Spleen (tissue), 11 donors: ENCODE measurements around the gene AVP. TPM values are rescaled to one million over a fixed set of nuclear protein-coding genes. Genes with fewer than 3 reads are reported as not detected.
"Not testable (repeated sequence)": the region's sequence is repeated elsewhere in the genome, so short reads cannot be mapped to it uniquely, and the experiment has no call there.

Experiments used
- DNase-seq: peaks from one replicate; pipeline ENCODE4 v3.0.0-alpha.2; 2020
- H3K27ac ChIP-seq, 8 donors: fragments of 200-600 bp; sonication (generic) in 7 of 8; 1 replicate in 4 of 8; 2 replicates in 4 of 8; pipeline versions ENCODE4 v1.5.0 to v1.8.0; 2016 to 2021; ENCODE audit warnings: inconsistent platforms in 4 of 8, mild to moderate bottlenecking in 4 of 8, moderate library complexity in 1 of 8
- H3K27me3 ChIP-seq, 7 donors: fragments of 200-600 bp; sonication (generic) in 6 of 7; replicated peaks in 1 of 7; 1 replicate in 4 of 7; 2 replicates in 3 of 7; pipeline versions ENCODE4 v1.5.0 to v1.8.0; 2016 to 2021; ENCODE audit warnings: inconsistent platforms in 3 of 7, mild to moderate bottlenecking in 1 of 7
- H3K36me3 ChIP-seq, 6 donors: fragments of 200-600 bp; sonication (generic) in 5 of 6; 1 replicate in 4 of 6; 2 replicates in 2 of 6; pipeline versions ENCODE4 v1.5.0 to v1.8.0; 2016 to 2021; ENCODE audit warnings: inconsistent platforms in 2 of 6
- H3K4me1 ChIP-seq, 6 donors: fragments of 200-600 bp; sonication (generic) in 5 of 6; 1 replicate in 3 of 6; 2 replicates in 3 of 6; pipeline versions ENCODE4 v1.5.0 to v1.8.0; 2016 to 2021; ENCODE audit warnings: inconsistent platforms in 3 of 6
- H3K4me3 ChIP-seq, 8 donors: fragments of 200-600 bp; sonication (generic) in 7 of 8; 1 replicate in 4 of 8; 2 replicates in 4 of 8; pipeline versions ENCODE4 v1.5.0 to v1.8.0; 2016 to 2021; ENCODE audit warnings: inconsistent platforms in 4 of 8, mild to moderate bottlenecking in 4 of 8, moderate library complexity in 2 of 8
- H3K9me3 ChIP-seq, 8 donors: fragments of 200-600 bp; sonication (generic) in 7 of 8; 1 replicate in 4 of 8; 2 replicates in 4 of 8; pipeline versions ENCODE4 v1.5.0 to v1.8.0; 2016 to 2021; ENCODE audit warnings: inconsistent platforms in 4 of 8
- POLR2A ChIP-seq, 3 donors: fragments of 450-650 bp; IDR thresholded peaks; one replicate each; pipeline ENCODE4 v1.5.1; 2017; ENCODE audit warnings: antibody characterized with exemption in 3 of 3, mild to moderate bottlenecking in 1 of 3
- POLR2AphosphoS5 ChIP-seq, 3 donors: sonication (generic); formaldehyde crosslinking; IDR thresholded peaks; one replicate each; pipeline ENCODE4 v1.5.1; 2017; ENCODE audit warnings: antibody characterized with exemption in 3 of 3
- WGBS, 5 donors: extraction: QIAGEN DNeasy Blood & Tissue Kit in 3 of 5; methylation state at CpG; one replicate each; pipeline versions ENCODE4 v1.1.5 to v1.1.7; 2013 to 2018; 5-methylcytosine and 5-hydroxymethylcytosine counted together
- intact Hi-C: fragments of 100-400 bp; cut with DNase I; formaldehyde crosslinking; loops from one replicate; pipeline ENCODE4 v1.15.0; 2023; ENCODE audit warnings: low total_unique reads
- polyA plus RNA-seq, 3 donors: library from polyadenylated mRNA; stranded (reverse); fragments of 200-250 nt; gene quantifications; one replicate each; pipeline ENCODE4 v1.2.1, GENCODE V29; 2013
- total RNA-seq, 7 donors: library from RNA; depleted of rRNA in 3 of 7; stranded (reverse); fragments of >200 nt in 3 of 7; fragmentation: NEBNext Ultra II Directional in 4 of 7; extraction: Animal tissue kit (Norgen Biotek cat#: 25700) in 4 of 7; gene quantifications; one replicate each; pipeline versions ENCODE4 v1.1.0 to v1.2.1, GENCODE V29; 2016 to 2021
- TF ChIP-seq, protein P1 (sequence below), 11 experiments: fragments of 200-600 bp in 7 of 11; fragments of 450-650 bp in 4 of 11; sonication (generic) in 4 of 11; IDR thresholded peaks in 8 of 11; conservative IDR thresholded peaks in 3 of 11; 1 replicate in 7 of 11; 2 replicates in 4 of 11; pipeline versions ENCODE4 v1.4.0 to v1.8.0; 2016 to 2021; ENCODE audit warnings: antibody characterized with exemption in 11 of 11, inconsistent platforms in 4 of 11, mild to moderate bottlenecking in 1 of 11
- donor health status: healthy with polysubstance abuse.
- donor health status: DM: no; HTN: no; CAD: no; lungs with moderate emphysema.
- donor health status: DM: no; HTN: no; CAD: no.
- donor health status: Bipolar disorder and iron deficiency.
- donor health status: healthy.
- donor health status: DM: no; HTN: no; CAD: no.
- donor health status: DM: yes; HTN: yes; CAD: no.

The AVP gene
- total and polyA plus RNA-seq, 10 donors, result 2.2 TPM; not detected in 9

DNA sequence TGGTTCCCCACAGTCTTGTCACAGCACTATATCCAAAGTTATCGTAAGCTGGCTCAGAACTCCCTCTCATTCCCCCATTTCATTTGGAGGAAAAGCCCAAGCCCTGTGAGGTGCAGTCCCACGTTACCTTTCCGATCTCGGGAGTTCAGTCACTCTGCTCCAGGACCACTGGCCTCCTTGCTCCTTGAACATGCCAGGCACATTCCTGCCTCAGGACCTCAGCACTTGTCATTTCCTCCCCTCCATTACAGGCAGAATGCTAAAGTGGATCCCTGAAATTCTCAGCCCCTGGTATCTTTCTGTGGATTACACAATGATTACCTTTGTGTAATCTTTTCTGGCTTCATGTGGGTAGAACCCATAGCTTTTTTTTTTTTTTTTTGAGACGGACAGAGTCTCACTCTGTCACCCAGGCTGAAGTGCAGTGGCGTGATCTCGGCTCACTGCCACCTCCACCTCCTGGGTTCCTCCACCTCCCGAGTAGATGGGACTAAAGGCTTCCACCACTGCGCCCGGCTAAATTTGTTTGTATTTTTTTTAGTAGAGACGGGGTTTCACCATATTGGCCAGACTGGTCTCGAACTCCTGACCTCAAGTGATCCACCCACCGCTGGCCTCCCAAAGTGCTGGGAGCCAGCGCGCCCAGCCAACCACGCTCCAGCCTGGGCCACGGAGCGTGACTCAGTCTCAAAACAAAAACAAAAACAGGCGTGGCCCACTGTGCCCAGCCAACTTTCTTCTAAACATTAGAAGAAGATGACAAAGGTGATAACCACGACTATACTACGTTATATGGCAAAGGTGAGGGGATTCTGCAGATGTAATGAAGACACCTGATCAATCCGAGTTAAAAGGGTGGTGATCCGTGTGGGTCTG lies 17.1 kb downstream of the AVP start:
- intact Hi-C loops, result no loop called here
- no peaks in the 10 kb centered on the region for H3K9me3 ChIP-seq
- WGBS, 5 donors, result 78 to 88% (median 82%) methylated on average over 23 of the region's 23 CpGs
- peaks cover 0 to 17% (median 14%) of the 10 kb centered on the region in 6 donors for H3K4me1 ChIP-seq
- no peaks in the 10 kb centered on the region for H3K36me3 ChIP-seq
- TF ChIP-seq POLR2AphosphoS5 (IDR thresholded peaks at IDR 0.05) (no peak), POLR2A (IDR thresholded peaks at IDR 0.05) (no peak)
- TF ChIP-seq, protein P1, sequence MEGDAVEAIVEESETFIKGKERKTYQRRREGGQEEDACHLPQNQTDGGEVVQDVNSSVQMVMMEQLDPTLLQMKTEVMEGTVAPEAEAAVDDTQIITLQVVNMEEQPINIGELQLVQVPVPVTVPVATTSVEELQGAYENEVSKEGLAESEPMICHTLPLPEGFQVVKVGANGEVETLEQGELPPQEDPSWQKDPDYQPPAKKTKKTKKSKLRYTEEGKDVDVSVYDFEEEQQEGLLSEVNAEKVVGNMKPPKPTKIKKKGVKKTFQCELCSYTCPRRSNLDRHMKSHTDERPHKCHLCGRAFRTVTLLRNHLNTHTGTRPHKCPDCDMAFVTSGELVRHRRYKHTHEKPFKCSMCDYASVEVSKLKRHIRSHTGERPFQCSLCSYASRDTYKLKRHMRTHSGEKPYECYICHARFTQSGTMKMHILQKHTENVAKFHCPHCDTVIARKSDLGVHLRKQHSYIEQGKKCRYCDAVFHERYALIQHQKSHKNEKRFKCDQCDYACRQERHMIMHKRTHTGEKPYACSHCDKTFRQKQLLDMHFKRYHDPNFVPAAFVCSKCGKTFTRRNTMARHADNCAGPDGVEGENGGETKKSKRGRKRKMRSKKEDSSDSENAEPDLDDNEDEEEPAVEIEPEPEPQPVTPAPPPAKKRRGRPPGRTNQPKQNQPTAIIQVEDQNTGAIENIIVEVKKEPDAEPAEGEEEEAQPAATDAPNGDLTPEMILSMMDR (IDR thresholded peaks at IDR 0.05 in 8 of 11, conservative IDR thresholded peaks at IDR 0.05 in 3 of 11), result no peak
- DNase-seq, result peak; percentile 21
- H3K4me3 ChIP-seq, result no peak overlapping the region
- no peak overlapping the region for H3K27ac ChIP-seq
- peaks cover 0 to 19% (median 14%) of the 10 kb centered on the region in 7 donors for H3K27me3 ChIP-seq

DNA sequence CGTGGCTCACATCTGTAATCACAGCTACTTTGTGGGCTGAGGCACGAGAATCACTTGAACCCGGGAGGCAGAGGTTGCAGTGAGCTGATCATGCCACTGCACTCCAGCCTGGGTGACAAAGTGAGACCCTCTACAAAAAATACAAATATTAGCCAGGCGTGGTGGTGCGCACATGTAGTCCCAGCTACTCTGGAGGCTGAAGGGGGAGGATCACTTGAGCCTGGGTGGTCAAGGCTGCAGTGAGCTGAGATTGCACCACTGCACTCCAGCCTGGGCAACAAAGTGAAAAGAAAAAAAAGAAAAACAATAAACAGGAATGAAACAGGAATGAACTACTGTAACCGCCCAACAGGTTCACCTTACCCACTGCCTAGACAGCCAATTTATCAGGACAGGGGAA lies 20.4 kb downstream of the AVP start:
- H3K4me3 ChIP-seq, H3K27me3 ChIP-seq, H3K9me3 ChIP-seq, intact Hi-C loops, H3K27ac ChIP-seq, H3K36me3 ChIP-seq, H3K4me1 ChIP-seq: not testable (repeated sequence)
- 74 to 85% (median 82%) methylated on average over 6 of the region's 6 CpGs for WGBS, 5 donors
- peak; percentile 30 for DNase-seq

DNA sequence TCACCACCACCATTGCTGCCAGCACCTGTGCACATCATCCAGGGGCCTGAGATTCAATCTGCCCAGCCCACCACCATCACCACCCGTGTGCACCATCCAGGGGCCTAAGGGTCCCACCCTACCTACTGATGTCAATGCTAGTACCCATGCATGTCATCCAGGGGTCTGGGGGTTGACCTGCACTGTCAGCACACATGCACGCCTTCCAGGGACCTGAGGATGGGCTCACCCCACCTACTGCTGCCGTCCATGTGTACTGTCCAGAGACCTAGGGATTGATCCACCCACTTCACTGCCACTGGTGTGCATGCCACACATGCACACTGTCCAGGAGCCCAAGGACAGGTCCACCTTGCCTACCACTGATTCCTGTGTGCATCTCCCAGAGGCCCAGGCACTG lies 25.0 kb downstream of the AVP start:
- Histone ChIP-seq H3K36me3 (no peaks in the 10 kb centered on the region), H3K4me3 (no peak overlapping the region), H3K27ac (no peak overlapping the region), H3K9me3 (no peaks in the 10 kb centered on the region), H3K4me1 (no peaks in the 10 kb centered on the region), H3K27me3 (no peaks in the 10 kb centered on the region)
- TF ChIP-seq, protein P1 (IDR thresholded peaks at IDR 0.05 in 8 of 11, conservative IDR thresholded peaks at IDR 0.05 in 3 of 11), result no peak
- TF ChIP-seq POLR2AphosphoS5 (IDR thresholded peaks at IDR 0.05) (no peak), POLR2A (IDR thresholded peaks at IDR 0.05) (no peak)
- intact Hi-C loops, result loop anchor here (10.0 kb wide), 1 partner anchor 255 kb away; no protein-coding TSS in a partner anchor
- WGBS, 5 donors, result 83 to 100% (median 87%) methylated on average over 1 to 3 of the region's 3 CpGs
- DNase-seq, result peak; percentile 30

DNA sequence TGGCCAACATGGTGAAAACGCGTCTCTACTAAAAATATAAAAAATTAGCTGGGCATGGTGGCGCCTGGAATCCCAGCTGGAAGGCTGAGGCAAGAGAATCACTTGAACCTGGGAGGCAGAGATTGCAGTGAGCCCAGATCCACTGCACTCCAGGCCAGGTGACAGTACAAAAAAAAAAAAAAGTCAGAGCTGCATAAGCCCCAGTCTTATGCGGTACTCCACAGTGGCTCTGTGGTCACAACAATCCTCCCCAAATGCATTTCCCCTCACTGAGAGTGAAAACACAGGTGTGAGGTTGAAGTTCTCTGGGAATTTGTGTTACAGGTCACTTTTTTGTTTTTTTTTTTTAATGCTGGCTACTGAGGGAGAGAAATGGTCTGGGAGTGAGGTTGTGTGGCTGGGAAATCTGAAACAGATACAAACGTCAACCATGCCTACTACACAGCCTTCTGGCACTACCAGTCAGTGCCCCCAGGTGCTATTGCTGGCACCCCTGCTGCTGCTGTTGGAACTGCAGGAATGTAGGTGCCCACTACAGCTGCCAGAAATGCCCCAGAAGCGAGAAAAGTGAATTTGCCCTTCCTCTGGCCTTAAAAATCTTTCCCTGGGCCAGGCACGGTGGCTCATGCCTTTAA lies 33.0 kb downstream of the AVP start:
- peaks cover 7 to 18% (median 14%) of the 10 kb centered on the region in 6 donors for H3K4me1 ChIP-seq
- no peak overlapping the region for H3K4me3 ChIP-seq
- H3K9me3 ChIP-seq, result no peaks in the 10 kb centered on the region
- TF ChIP-seq, protein P1 (IDR thresholded peaks at IDR 0.05 in 8 of 11, conservative IDR thresholded peaks at IDR 0.05 in 3 of 11), result no peak
- TF ChIP-seq POLR2A (IDR thresholded peaks at IDR 0.05), result no peak
- TF ChIP-seq POLR2AphosphoS5 (IDR thresholded peaks at IDR 0.05), result no peak
- H3K36me3 ChIP-seq, result peaks cover 0 to 31% (median 19%) of the 10 kb centered on the region in 6 donors
- no peaks in the 10 kb centered on the region for H3K27me3 ChIP-seq
- DNase-seq, result no peak
- intact Hi-C loops, result loop anchor here (5.0 to 10.0 kb wide), 2 partner anchors 61 to 263 kb away; no protein-coding TSS in a partner anchor
- 72 to 82% (median 78%) methylated on average over 7 of the region's 7 CpGs for WGBS, 5 donors
- H3K27ac ChIP-seq, result no peak overlapping the region
